Thymus (tissue), 14 donors: ENCODE results near the gene ACTN2. TPM values are rescaled to one million over a fixed set of nuclear protein-coding genes. Genes with fewer than 3 reads are reported as not detected.
A peak's percentile ranks its signal among the peaks of the same experiment; 100 is the strongest.

Experiments used
- DNase-seq, 9 donors: peaks; one replicate each; pipeline ENCODE4 v3.0.0-alpha.2; 2013; ENCODE audit warnings: low spot score in 9 of 9, low read depth in 6 of 9, missing footprints in 1 of 9
- H3K27ac ChIP-seq, 2 donors: one replicate each; pipeline ENCODE4 v1.5.1; 2013; ENCODE audit warnings: control low read depth in 1 of 2, low read depth in 1 of 2, low read length in 1 of 2, mild to moderate bottlenecking in 1 of 2, moderate library complexity in 1 of 2
- H3K27me3 ChIP-seq, 2 donors: one replicate each; pipeline ENCODE4 v1.5.1; 2013; ENCODE audit warnings: low read length in 1 of 2; ENCODE audit not compliant: control insufficient read depth in 2 of 2, insufficient read depth in 1 of 2
- H3K36me3 ChIP-seq, 2 donors: one replicate each; pipeline ENCODE4 v1.5.1; 2013; ENCODE audit warnings: low read length in 1 of 2, mild to moderate bottlenecking in 1 of 2, moderate library complexity in 1 of 2; ENCODE audit not compliant: control insufficient read depth in 2 of 2, insufficient read depth in 2 of 2
- H3K4me1 ChIP-seq, 2 donors: one replicate each; pipeline ENCODE4 v1.5.1; 2013; ENCODE audit warnings: low read length in 2 of 2; ENCODE audit not compliant: control insufficient read depth in 2 of 2, insufficient read depth in 2 of 2
- H3K4me3 ChIP-seq, 2 donors: one replicate each; pipeline ENCODE4 v1.5.1; 2013; ENCODE audit warnings: low read length in 2 of 2, control low read depth in 1 of 2, mild to moderate bottlenecking in 1 of 2
- H3K9me3 ChIP-seq, 2 donors: one replicate each; pipeline ENCODE4 v1.5.1; 2013; ENCODE audit warnings: low read length in 1 of 2, mild to moderate bottlenecking in 1 of 2; ENCODE audit not compliant: control insufficient read depth in 2 of 2, insufficient read depth in 1 of 2
- WGBS: extraction: QIAGEN DNeasy Blood & Tissue Kit; methylation state at CpG from one replicate; pipeline ENCODE4 v1.1.7; 2013; 5-methylcytosine and 5-hydroxymethylcytosine counted together
- long read RNA-seq, 10 donors: transcript quantifications; one replicate each; lab custom pipeline, GENCODE V29; 2026
- polyA plus RNA-seq: library from polyadenylated mRNA; stranded (reverse); fragments of 200-250 nt; gene quantifications from one replicate; pipeline ENCODE4 v1.2.3, GENCODE V29; 2013
- total RNA-seq: library from RNA; stranded (reverse); fragments of 120-200 nt; gene quantifications from one replicate; pipeline ENCODE4 v1.2.4, GENCODE V29; 2013
- donor health status: healthy.

Gene ACTN2
- total RNA-seq (0.38 TPM), polyA plus RNA-seq (1.3 TPM)
- long read RNA-seq, donor 1, result 0 reads
- long read RNA-seq, donor 2, full-length matches to known transcripts, result 2 of 2 reads
- long read RNA-seq, donor 2, partial matches to known transcripts, result 0 of 2 reads
- long read RNA-seq, donor 2, other reads (novel, unspliced or antisense), result 0 of 2 reads
- long read RNA-seq, donor 3, result 0 reads
- long read RNA-seq, donor 4, result 0 reads
- long read RNA-seq, donor 5, result 0 reads
- long read RNA-seq, donor 6, result 0 reads
- long read RNA-seq, donor 7, full-length matches to known transcripts, result 4 of 4 reads
- long read RNA-seq, donor 7, partial matches to known transcripts, result 0 of 4 reads
- long read RNA-seq, donor 7, other reads (novel, unspliced or antisense), result 0 of 4 reads
- long read RNA-seq, donor 8, full-length matches to known transcripts, result 1 of 1 reads
- long read RNA-seq, donor 8, partial matches to known transcripts, result 0 of 1 reads
- long read RNA-seq, donor 8, other reads (novel, unspliced or antisense), result 0 of 1 reads
- long read RNA-seq, donor 9, result 0 reads
- long read RNA-seq, donor 10, result 0 reads

- Histone ChIP-seq H3K9me3 (no peaks in the 10 kb centered on the region), H3K4me3 (peak within 1 kb of the TSS in 1 of 2 donors; percentile 32), H3K4me1 (peaks cover 6 to 7% of the 10 kb centered on the region in 2 donors), H3K27me3 (peaks cover 19 to 29% of the 10 kb centered on the region in 2 donors), H3K36me3 (no peaks in the 10 kb centered on the region), H3K27ac (no peak within 1 kb of the TSS)
- WGBS, result 7% methylated on average over 93 of the region's 93 CpGs
- peak in 7 of 9 donors; percentile 4 to 56 (median 26) for DNase-seq
Observed at GRCh38 chr1:236685917-236686814, at the start of gene ACTN2. Gene ACTN2, plus strand, starts transcription at chr1:236686499. Its CDS starts 175 bp downstream, at chr1:236686674.

GRCh38 chr1:236638945-236639344 lies 47.4 kb upstream of the ACTN2 start:
- 94% methylated on average over 13 of the region's 13 CpGs for WGBS
- DNase-seq, result no peak

GRCh38 chr1:236639686-236640085 lies 46.6 kb upstream of the ACTN2 start:
- DNase-seq, result no peak
- 86% methylated on average over 4 of the region's 4 CpGs for WGBS
- Histone ChIP-seq H3K27me3 (no peaks in the 10 kb centered on the region), H3K4me3 (no peak overlapping the region), H3K4me1 (no peaks in the 10 kb centered on the region), H3K36me3 (no peaks in the 10 kb centered on the region), H3K9me3 (no peaks in the 10 kb centered on the region), H3K27ac (no peak overlapping the region)

More at GRCh38 chr1:236638945-236639344, 47.4 kb upstream of the ACTN2 start:
- H3K27ac ChIP-seq, result no peak overlapping the region
- H3K36me3 ChIP-seq, result no peaks in the 10 kb centered on the region
- no peaks in the 10 kb centered on the region for H3K27me3 ChIP-seq
- no peaks in the 10 kb centered on the region for H3K4me1 ChIP-seq
- H3K9me3 ChIP-seq, result no peaks in the 10 kb centered on the region
- H3K4me3 ChIP-seq, result no peak overlapping the region

GRCh38 chr1:236642763-236643162 lies 43.5 kb upstream of the ACTN2 start:
- WGBS, result 96% methylated on average over 4 of the region's 4 CpGs

GRCh38 chr1:236645016-236645680 lies 41.2 kb upstream of the ACTN2 start:
- Histone ChIP-seq H3K4me1 (no peaks in the 10 kb centered on the region), H3K4me3 (no peak overlapping the region), H3K9me3 (no peaks in the 10 kb centered on the region), H3K27ac (no peak overlapping the region), H3K36me3 (no peaks in the 10 kb centered on the region), H3K27me3 (no peaks in the 10 kb centered on the region)
- no peak for DNase-seq
- WGBS, result 94% methylated on average over 5 of the region's 5 CpGs

More at GRCh38 chr1:236642763-236643162, 43.5 kb upstream of the ACTN2 start:
- no peak for DNase-seq
- no peaks in the 10 kb centered on the region for H3K4me1 ChIP-seq
- H3K36me3 ChIP-seq, result no peaks in the 10 kb centered on the region
- no peaks in the 10 kb centered on the region for H3K27me3 ChIP-seq
- H3K27ac ChIP-seq, result no peak overlapping the region
- no peak overlapping the region for H3K4me3 ChIP-seq
- no peaks in the 10 kb centered on the region for H3K9me3 ChIP-seq

GRCh38 chr1:236654511-236654910 lies 31.8 kb upstream of the ACTN2 start:
- H3K27me3 ChIP-seq, result no peaks in the 10 kb centered on the region
- H3K4me3 ChIP-seq, result no peak overlapping the region
- H3K9me3 ChIP-seq, result no peaks in the 10 kb centered on the region
- no peaks in the 10 kb centered on the region for H3K4me1 ChIP-seq
- no peak overlapping the region for H3K27ac ChIP-seq
- 76% methylated on average over 1 of the region's 1 CpG for whole genome bisulfite sequencing
- H3K36me3 ChIP-seq, result no peaks in the 10 kb centered on the region
- no peak for DNase-seq

- no peak overlapping the region for H3K27ac ChIP-seq
- no peak for DNase-seq
- H3K4me1 ChIP-seq, result no peaks in the 10 kb centered on the region
- no peaks in the 10 kb centered on the region for H3K27me3 ChIP-seq
- H3K36me3 ChIP-seq, result no peaks in the 10 kb centered on the region
- 71% methylated on average over 5 of the region's 5 CpGs for WGBS
- H3K9me3 ChIP-seq, result no peaks in the 10 kb centered on the region
- H3K4me3 ChIP-seq, result no peak overlapping the region
Observed at GRCh38 chr1:236654957-236655356, 31.3 kb upstream of the ACTN2 start.

- Histone ChIP-seq H3K4me3 (no peak overlapping the region), H3K27me3 (no peaks in the 10 kb centered on the region), H3K36me3 (no peaks in the 10 kb centered on the region), H3K4me1 (no peaks in the 10 kb centered on the region), H3K27ac (no peak overlapping the region), H3K9me3 (no peaks in the 10 kb centered on the region)
- DNase-seq, result no peak
- WGBS, result 97% methylated on average over 8 of the region's 8 CpGs
Observed at GRCh38 chr1:236657398-236657797, 28.9 kb upstream of the ACTN2 start.
